CD4-positive, CD25-positive, alpha-beta regulatory T cell (primary cell): ENCODE results near the gene HK1. TPM values are rescaled to one million over a fixed set of nuclear protein-coding genes. Genes with fewer than 3 reads are reported as not detected.
"Not testable (repeated sequence)": the region's sequence is repeated elsewhere in the genome, so short reads cannot be mapped to it uniquely, and the experiment has no call there.

ENCODE experiments used
- ATAC-seq, 2 donors: fragments of 150-1000 bp; cut with Tn5 transposase; one replicate each; pipeline ENCODE4 v1.10.0; 2021; ENCODE audit warnings: low read depth in 2 of 2, moderate number of reproducible peaks in 2 of 2, moderate library complexity in 1 of 2
- DNase-seq, 3 donors: peaks; one replicate each; pipeline versions ENCODE4 v3.0.0 to v3.0.0-alpha.2; 2012 to 2022; ENCODE audit warnings: mixed read lengths in 1 of 3
- H3K27ac ChIP-seq: one replicate; pipeline ENCODE4 v1.7.0; 2013; ENCODE audit warnings: mild to moderate bottlenecking, low read length; ENCODE audit not compliant: insufficient read depth, poor library complexity, severe bottlenecking
- H3K27me3 ChIP-seq: one replicate; pipeline ENCODE4 v1.7.0; 2013; ENCODE audit warnings: low read length; ENCODE audit not compliant: control insufficient read depth, insufficient read depth
- H3K36me3 ChIP-seq: one replicate; pipeline ENCODE4 v1.7.0; 2013; ENCODE audit warnings: mild to moderate bottlenecking, low read length, moderate library complexity; ENCODE audit not compliant: control insufficient read depth, insufficient read depth
- H3K4me1 ChIP-seq: 2 replicates; pipeline ENCODE4 v1.7.0; 2013; ENCODE audit warnings: mild to moderate bottlenecking, low read length; ENCODE audit not compliant: insufficient read depth, control insufficient read depth, poor library complexity, severe bottlenecking
- H3K4me3 ChIP-seq: one replicate; pipeline ENCODE4 v1.7.0; 2013; ENCODE audit warnings: low read depth, mild to moderate bottlenecking, low read length, moderate library complexity
- H3K9me3 ChIP-seq, 2 experiments: 1 replicate in 1 of 2; 2 replicates in 1 of 2; pipeline ENCODE4 v1.7.0; 2013; ENCODE audit warnings: low read length in 2 of 2, mild to moderate bottlenecking in 1 of 2, moderate library complexity in 1 of 2; ENCODE audit not compliant: control insufficient read depth in 2 of 2
- H3K27ac Mint-ChIP-seq, 3 donors: one replicate each; pipeline ENCODE4 v1.8.0; 2020 to 2022; ENCODE audit warnings: mild to moderate bottlenecking in 3 of 3, mixed read lengths in 3 of 3, moderate library complexity in 2 of 3
- H3K27me3 Mint-ChIP-seq: one replicate; pipeline ENCODE4 v1.8.0; 2022; ENCODE audit warnings: mild to moderate bottlenecking, mixed read lengths
- H3K36me3 Mint-ChIP-seq: one replicate; pipeline ENCODE4 v1.8.0; 2020; ENCODE audit warnings: mixed read lengths
- H3K4me1 Mint-ChIP-seq, 4 donors: one replicate each; pipeline ENCODE4 v1.8.0; 2020 to 2022; ENCODE audit warnings: mixed read lengths in 4 of 4, mild to moderate bottlenecking in 1 of 4
- H3K4me3 Mint-ChIP-seq, 4 donors: one replicate each; pipeline ENCODE4 v1.8.0; 2020 to 2022; ENCODE audit warnings: mild to moderate bottlenecking in 4 of 4, mixed read lengths in 4 of 4, moderate library complexity in 3 of 4
- H3K9me3 Mint-ChIP-seq, 7 donors: one replicate each; pipeline ENCODE4 v1.8.0; 2020 to 2022; ENCODE audit warnings: mixed read lengths in 7 of 7, mild to moderate bottlenecking in 3 of 7, moderate library complexity in 2 of 7
- polyA plus RNA-seq, 4 donors: library from polyadenylated mRNA; unstranded; fragments of 300-500 nt; fragmentation: Illumina TruSeq; gene quantifications; one replicate each; pipeline ENCODE4 v1.2.3, GENCODE V29; 2021
- total RNA-seq: library from RNA; stranded (reverse); gene quantifications from one replicate; pipeline ENCODE4 v1.2.3, GENCODE V29; 2022

Gene HK1
- total and polyA plus RNA-seq, 5 donors from 2014 or later = 86.4 to 115 (median 102) TPM

DNA sequence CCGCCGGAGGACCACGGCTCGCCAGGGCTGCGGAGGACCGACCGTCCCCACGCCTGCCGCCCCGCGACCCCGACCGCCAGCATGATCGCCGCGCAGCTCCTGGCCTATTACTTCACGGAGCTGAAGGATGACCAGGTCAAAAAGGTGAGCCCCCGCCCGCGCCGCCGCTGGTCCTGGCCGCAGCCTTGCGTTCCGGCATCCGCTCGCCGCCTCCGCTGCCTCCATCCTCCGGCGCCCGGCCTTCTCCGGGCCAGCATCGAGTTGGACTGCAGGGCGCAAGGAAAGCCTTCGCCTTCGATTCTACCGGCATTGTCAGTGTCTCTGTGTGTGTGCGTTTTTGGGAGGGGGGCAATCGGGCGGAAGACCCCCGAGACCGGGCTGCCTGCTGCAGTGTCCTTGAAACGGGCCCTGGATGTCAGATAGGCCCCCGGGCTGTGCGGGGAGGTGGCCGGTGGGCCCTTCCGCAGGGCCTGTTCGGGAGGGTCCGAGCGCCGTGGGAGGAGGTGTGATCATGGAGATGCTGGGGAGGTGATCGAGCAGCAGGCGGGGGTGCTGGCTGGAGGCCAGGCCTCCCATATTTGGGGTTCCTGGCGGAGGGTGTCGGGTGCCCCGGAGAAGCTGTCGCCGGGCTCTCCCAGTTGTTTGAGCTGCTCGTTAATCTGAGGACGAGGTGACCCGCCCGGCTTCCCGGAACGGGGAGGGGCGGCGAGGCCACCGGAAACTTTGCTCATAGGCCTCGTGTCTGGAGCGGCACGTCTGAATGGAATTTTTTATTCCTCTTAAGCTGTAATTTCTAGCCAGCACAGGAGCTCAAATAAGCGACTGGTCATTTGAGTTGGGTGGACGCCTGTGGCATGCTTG is 40.8 kb downstream of the HK1 start:
- peak overlapping the region; percentile 91 to 96 (median 95) for H3K27ac Mint-ChIP-seq
- Histone ChIP-seq H3K4me3 (peak overlapping the region; percentile 95), H3K27ac (peak overlapping the region; percentile 96), H3K4me1 (peaks cover 42% of the 10 kb centered on the region), H3K9me3 (no peaks in the 10 kb centered on the region), H3K36me3 (no peaks in the 10 kb centered on the region), H3K27me3 (no peaks in the 10 kb centered on the region)
- ATAC-seq (peak; percentile 10 to 15), DNase-seq (peak; percentile 47 to 81 (median 70))
- H3K4me3 Mint-ChIP-seq = peak overlapping the region; percentile 95 to 99 (median 96)
- H3K27me3 Mint-ChIP-seq = no peaks in the 10 kb centered on the region
- peaks cover 15 to 54% (median 20%) of the 10 kb centered on the region in 4 donors for H3K4me1 Mint-ChIP-seq
- no peaks in the 10 kb centered on the region for H3K9me3 Mint-ChIP-seq
- H3K36me3 Mint-ChIP-seq = no peaks in the 10 kb centered on the region

DNA sequence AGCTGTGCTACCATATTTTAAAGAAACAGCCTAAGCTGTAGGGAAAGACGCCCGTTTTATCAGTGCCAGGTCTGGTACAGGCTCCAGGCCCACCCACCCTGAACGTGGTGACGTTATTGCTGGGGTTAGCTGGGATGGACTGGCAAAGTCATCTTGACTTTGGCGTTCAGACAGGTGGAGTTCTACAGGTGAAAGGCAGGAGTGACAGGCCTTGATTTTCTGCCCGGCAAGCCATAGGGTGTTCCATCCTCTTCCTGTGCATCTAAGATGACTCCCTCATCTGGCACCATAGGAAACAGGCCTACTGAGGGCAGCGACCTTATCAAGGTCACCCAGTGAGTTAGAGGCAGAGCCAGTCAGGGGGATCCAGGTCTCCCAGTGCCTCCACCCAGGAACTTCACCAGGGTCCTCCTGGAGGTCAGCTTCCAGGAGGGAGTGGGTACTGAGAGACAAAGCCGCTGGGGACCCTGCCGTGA is 41.6 kb downstream of the HK1 start:
- peak overlapping the region; percentile 95 to 99 (median 96) for H3K4me3 Mint-ChIP-seq
- Histone ChIP-seq H3K4me1 (peaks cover 48% of the 10 kb centered on the region), H3K4me3 (peak overlapping the region; percentile 95), H3K36me3 (no peaks in the 10 kb centered on the region), H3K27me3 (no peaks in the 10 kb centered on the region), H3K9me3 (no peaks in the 10 kb centered on the region), H3K27ac (peak overlapping the region; percentile 96)
- no peaks in the 10 kb centered on the region for H3K36me3 Mint-ChIP-seq
- ATAC-seq (no peak), DNase-seq (peak in 1 of 3 donors; percentile 29)
- no peaks in the 10 kb centered on the region for H3K9me3 Mint-ChIP-seq
- H3K27me3 Mint-ChIP-seq = no peaks in the 10 kb centered on the region
- H3K4me1 Mint-ChIP-seq = peaks cover 15 to 62% (median 23%) of the 10 kb centered on the region in 4 donors
- peak overlapping the region; percentile 91 to 96 (median 95) for H3K27ac Mint-ChIP-seq

DNA sequence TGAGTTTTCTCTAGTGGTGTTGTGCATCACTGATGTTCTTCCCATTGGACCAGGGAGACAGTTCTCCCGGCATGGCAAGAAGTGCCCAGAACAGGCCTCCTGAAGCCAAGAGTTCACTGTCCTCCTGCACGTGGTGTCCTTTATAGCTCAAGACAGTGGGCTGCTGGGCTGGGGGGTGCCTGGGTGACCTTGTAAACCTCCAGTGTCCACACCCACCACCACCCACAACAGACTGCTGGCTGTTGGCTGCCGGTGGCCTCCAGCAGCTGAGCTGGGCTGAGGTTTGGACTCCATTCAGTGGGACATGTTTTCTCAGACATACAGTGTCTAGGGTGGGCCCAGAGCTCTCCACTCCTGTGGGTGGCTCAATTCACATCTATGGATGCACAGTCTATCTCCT is 42.2 kb downstream of the HK1 start:
- peaks cover 48% of the 10 kb centered on the region for H3K4me1 ChIP-seq
- Mint-ChIP-seq H3K4me1 (peaks cover 15 to 65% (median 24%) of the 10 kb centered on the region in 4 donors), H3K27me3 (no peaks in the 10 kb centered on the region), H3K4me3 (peak overlapping the region; percentile 95 to 99 (median 96)), H3K27ac (peak overlapping the region; percentile 37 to 95 (median 85)), H3K9me3 (no peaks in the 10 kb centered on the region), H3K36me3 (no peaks in the 10 kb centered on the region)
- ATAC-seq (no peak), DNase-seq (no peak)
- H3K27ac ChIP-seq = peak overlapping the region; percentile 96
- no peaks in the 10 kb centered on the region for H3K9me3 ChIP-seq
- no peaks in the 10 kb centered on the region for H3K27me3 ChIP-seq
- H3K36me3 ChIP-seq = no peaks in the 10 kb centered on the region
- peak overlapping the region; percentile 95 for H3K4me3 ChIP-seq

DNA sequence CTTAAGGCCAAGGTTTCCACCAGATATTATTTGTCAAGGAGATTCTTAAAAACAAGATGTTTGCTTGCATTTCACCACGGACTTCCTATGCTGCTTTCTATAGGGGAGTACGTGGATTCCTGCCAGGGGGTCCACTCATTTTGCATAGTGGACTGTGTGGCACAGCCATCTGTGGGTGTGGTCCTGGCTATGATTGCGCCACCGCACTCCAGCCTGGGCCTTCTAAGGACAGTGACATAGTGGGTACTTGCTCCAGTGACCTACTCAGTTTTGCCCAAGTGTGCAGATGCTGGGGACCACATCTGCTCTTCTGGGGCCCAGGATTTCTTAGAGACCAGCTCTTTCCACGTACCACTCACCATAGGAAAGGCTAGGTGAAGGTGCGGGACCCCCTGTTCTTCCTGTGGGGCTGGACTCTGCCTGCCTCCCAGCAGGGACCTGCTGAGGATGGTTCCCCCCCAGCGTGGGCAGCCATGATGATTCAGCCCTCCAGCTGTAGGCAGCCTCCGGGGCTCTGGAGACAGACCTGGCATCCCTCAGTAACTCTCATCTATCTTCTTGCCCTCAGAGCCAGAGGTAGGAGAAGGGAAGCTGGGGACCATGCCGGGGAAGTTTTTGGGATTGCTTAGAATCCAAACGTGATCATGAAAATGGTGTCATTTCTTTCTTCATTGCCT is 42.9 kb downstream of the HK1 start:
- Histone ChIP-seq H3K36me3 (no peaks in the 10 kb centered on the region), H3K4me3 (no peak overlapping the region), H3K27me3 (no peaks in the 10 kb centered on the region), H3K27ac (peak overlapping the region; percentile 96), H3K9me3 (no peaks in the 10 kb centered on the region), H3K4me1 (peaks cover 50% of the 10 kb centered on the region)
- Mint-ChIP-seq H3K4me3 (peak overlapping the region; percentile 95 to 99 (median 96)), H3K9me3 (no peaks in the 10 kb centered on the region), H3K27ac (peak overlapping the region; percentile 5 to 95 (median 37)), H3K36me3 (no peaks in the 10 kb centered on the region), H3K27me3 (no peaks in the 10 kb centered on the region), H3K4me1 (peaks cover 18 to 72% (median 26%) of the 10 kb centered on the region in 4 donors)
- DNase-seq (no peak), ATAC-seq (no peak)

DNA sequence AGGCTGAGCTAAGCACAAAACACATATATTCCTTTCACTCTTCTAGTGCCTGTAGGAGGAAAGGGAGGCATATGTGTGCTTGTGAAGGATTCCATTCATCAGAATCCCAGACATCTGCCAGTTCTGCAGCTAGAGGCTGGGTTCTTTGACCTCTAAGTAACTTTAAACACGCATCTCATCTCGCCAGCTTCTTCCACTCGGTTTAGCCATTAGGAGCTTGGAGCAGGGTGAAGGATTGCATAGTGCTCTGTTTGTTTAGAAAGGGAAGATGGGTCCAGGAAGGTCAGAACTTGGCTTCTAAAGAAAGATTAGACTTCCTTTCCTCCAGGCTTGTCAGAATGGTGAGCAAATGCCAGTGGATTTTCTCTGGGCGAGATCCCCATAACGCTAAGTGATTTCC is 43.6 kb downstream of the HK1 start:
- ATAC-seq = no peak
- no peaks in the 10 kb centered on the region for H3K27me3 ChIP-seq
- H3K27ac ChIP-seq = no peak overlapping the region
- no peaks in the 10 kb centered on the region for H3K9me3 Mint-ChIP-seq
- no peaks in the 10 kb centered on the region for H3K9me3 ChIP-seq
- no peak overlapping the region for H3K4me3 ChIP-seq
- peaks cover 56% of the 10 kb centered on the region for H3K4me1 ChIP-seq
- H3K36me3 ChIP-seq = no peaks in the 10 kb centered on the region
- DNase-seq = no peak
- H3K27me3 Mint-ChIP-seq = no peaks in the 10 kb centered on the region
- peak overlapping the region; percentile 26 to 99 (median 94) for H3K4me3 Mint-ChIP-seq
- no peaks in the 10 kb centered on the region for H3K36me3 Mint-ChIP-seq
- peak overlapping the region in 2 of 3 donors; percentile 25 to 37 for H3K27ac Mint-ChIP-seq
- H3K4me1 Mint-ChIP-seq = peaks cover 25 to 78% (median 32%) of the 10 kb centered on the region in 4 donors

DNA sequence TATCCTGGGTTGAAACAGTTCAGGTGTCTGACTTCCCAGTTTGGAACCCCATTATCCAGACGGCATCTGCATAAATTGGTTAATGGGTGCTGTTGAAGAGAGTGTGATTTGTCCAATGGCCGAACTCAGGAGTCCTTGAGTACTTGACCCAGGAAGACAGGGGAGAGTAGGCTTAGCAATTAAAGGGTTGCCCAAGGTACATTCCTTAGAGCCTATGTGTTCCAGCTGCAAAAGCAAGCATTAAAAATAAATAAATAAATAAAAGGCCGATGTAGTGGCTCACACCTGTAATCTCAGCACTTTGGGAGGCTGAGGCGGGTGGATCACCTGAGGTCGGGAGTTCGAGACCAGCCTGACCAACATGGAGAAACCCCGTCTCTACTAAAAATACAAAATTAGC is 44.0 kb downstream of the HK1 start:
- H3K27me3 ChIP-seq, ATAC-seq, DNase-seq, H3K27ac ChIP-seq, H3K4me3 ChIP-seq, H3K9me3 Mint-ChIP-seq, H3K36me3 ChIP-seq, H3K27me3 Mint-ChIP-seq, H3K36me3 Mint-ChIP-seq, H3K9me3 ChIP-seq: not testable (repeated sequence)
- peaks cover 28 to 80% (median 35%) of the 10 kb centered on the region in 4 donors for H3K4me1 Mint-ChIP-seq
- H3K27ac Mint-ChIP-seq = peak overlapping the region in 1 of 3 donors; percentile 25
- H3K4me3 Mint-ChIP-seq = peak overlapping the region in 1 of 4 donors; percentile 93
- peaks cover 58% of the 10 kb centered on the region for H3K4me1 ChIP-seq

DNA sequence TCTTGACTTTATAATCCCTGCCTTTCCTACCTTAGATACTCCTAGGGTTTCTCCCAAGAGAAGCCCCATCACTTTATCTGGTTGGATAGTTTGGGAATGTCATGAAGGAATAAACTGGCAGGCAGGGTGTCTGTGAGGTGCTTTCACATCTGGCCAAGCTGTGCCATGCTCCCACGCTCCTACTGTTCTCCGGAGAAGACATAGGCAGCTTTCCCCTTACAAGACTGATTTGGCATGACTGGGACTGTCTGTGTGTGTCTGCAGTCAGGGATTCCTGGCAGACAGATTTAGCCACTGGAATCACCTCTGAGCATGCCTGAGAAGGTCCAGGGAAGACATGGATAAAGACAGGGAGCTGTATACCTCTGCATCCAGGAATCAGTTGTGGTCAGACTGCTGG is 45.3 kb downstream of the HK1 start:
- Mint-ChIP-seq H3K27me3 (no peaks in the 10 kb centered on the region), H3K27ac (peak overlapping the region in 2 of 3 donors; percentile 29 to 71), H3K4me1 (peaks cover 37 to 88% (median 46%) of the 10 kb centered on the region in 4 donors), H3K36me3 (no peaks in the 10 kb centered on the region), H3K9me3 (no peaks in the 10 kb centered on the region), H3K4me3 (peak overlapping the region in 1 of 4 donors; percentile 54)
- H3K4me1 ChIP-seq = peaks cover 61% of the 10 kb centered on the region
- no peak overlapping the region for H3K27ac ChIP-seq
- no peaks in the 10 kb centered on the region for H3K9me3 ChIP-seq
- H3K36me3 ChIP-seq = no peaks in the 10 kb centered on the region
- ATAC-seq (no peak), DNase-seq (no peak)
- H3K4me3 ChIP-seq = no peak overlapping the region
- no peaks in the 10 kb centered on the region for H3K27me3 ChIP-seq
